Measurements from ENCODE around the gene ENTPD1.

ENTPD1 gene

GRCh38 chr10:95748349-95748748 lies 7.6 kb upstream of the ENTPD1 start:
- no peak for DNase-seq (ENCODE audit: extremely low read depth, insufficient read length)
- H3K36me3 ChIP-seq (ENCODE audit: control insufficient read depth, insufficient read depth, low read length), result no peaks in the 10 kb centered on the region
- H3K4me3 ChIP-seq (replicated peaks; ENCODE audit: low read depth, low read length), result no peak overlapping the region
- TF ChIP-seq CTCF (IDR thresholded peaks at IDR 0.05; ENCODE audit: insufficient read depth, low read length, poor library complexity, severe bottlenecking), result no peak
- no peaks in the 10 kb centered on the region for H3K27me3 ChIP-seq (replicated peaks; ENCODE audit: control insufficient read depth, insufficient read depth, low read length)

- TF ChIP-seq CTCF (IDR thresholded peaks at IDR 0.05; ENCODE audit: insufficient read depth, low read length, poor library complexity, severe bottlenecking), result no peak
- Histone ChIP-seq H3K4me3 (replicated peaks; ENCODE audit: low read depth, low read length) (peak overlapping the region; percentile 88), H3K36me3 (ENCODE audit: control insufficient read depth, insufficient read depth, low read length) (no peaks in the 10 kb centered on the region), H3K27me3 (replicated peaks; ENCODE audit: control insufficient read depth, insufficient read depth, low read length) (no peaks in the 10 kb centered on the region)
- no peak for DNase-seq (ENCODE audit: extremely low read depth, insufficient read length)
Measured at GRCh38 chr10:95755511-95756004, 405 bp upstream of the ENTPD1 start.

GRCh38 chr10:95756809-95757684 lies 1.1 kb downstream of the ENTPD1 start:
- Histone ChIP-seq H3K36me3 (ENCODE audit: control insufficient read depth, insufficient read depth, low read length) (no peaks in the 10 kb centered on the region), H3K27me3 (replicated peaks; ENCODE audit: control insufficient read depth, insufficient read depth, low read length) (no peaks in the 10 kb centered on the region), H3K4me3 (replicated peaks; ENCODE audit: low read depth, low read length) (peak overlapping the region; percentile 88)
- no peak for TF ChIP-seq CTCF (IDR thresholded peaks at IDR 0.05; ENCODE audit: insufficient read depth, low read length, poor library complexity, severe bottlenecking)
- peak; percentile 63 for DNase-seq (ENCODE audit: extremely low read depth, insufficient read length)

- TF ChIP-seq CTCF (IDR thresholded peaks at IDR 0.05; ENCODE audit: insufficient read depth, low read length, poor library complexity, severe bottlenecking), result no peak
- no peaks in the 10 kb centered on the region for H3K36me3 ChIP-seq (ENCODE audit: control insufficient read depth, insufficient read depth, low read length)
- H3K27me3 ChIP-seq (replicated peaks; ENCODE audit: control insufficient read depth, insufficient read depth, low read length), result no peaks in the 10 kb centered on the region
- DNase-seq (ENCODE audit: extremely low read depth, insufficient read length), result peak; percentile 61
- H3K4me3 ChIP-seq (replicated peaks; ENCODE audit: low read depth, low read length), result peak overlapping the region; percentile 61
Measured at GRCh38 chr10:95758351-95759025, 2.5 kb downstream of the ENTPD1 start.

- peak overlapping the region; percentile 61 for H3K4me3 ChIP-seq (replicated peaks; ENCODE audit: low read depth, low read length)
- no peak for TF ChIP-seq CTCF (IDR thresholded peaks at IDR 0.05; ENCODE audit: insufficient read depth, low read length, poor library complexity, severe bottlenecking)
- no peak for DNase-seq (ENCODE audit: extremely low read depth, insufficient read length)
- H3K36me3 ChIP-seq (ENCODE audit: control insufficient read depth, insufficient read depth, low read length), result peaks cover 3% of the 10 kb centered on the region
- no peaks in the 10 kb centered on the region for H3K27me3 ChIP-seq (replicated peaks; ENCODE audit: control insufficient read depth, insufficient read depth, low read length)
Measured at GRCh38 chr10:95759233-95759826, 3.4 kb downstream of the ENTPD1 start.
